Measurements from ENCODE around the gene PEX1.
"Not testable (repeated sequence)": the region's sequence is repeated elsewhere in the genome, so short reads cannot be mapped to it uniquely, and the experiment has no call there.

Gene PEX1

DNA sequence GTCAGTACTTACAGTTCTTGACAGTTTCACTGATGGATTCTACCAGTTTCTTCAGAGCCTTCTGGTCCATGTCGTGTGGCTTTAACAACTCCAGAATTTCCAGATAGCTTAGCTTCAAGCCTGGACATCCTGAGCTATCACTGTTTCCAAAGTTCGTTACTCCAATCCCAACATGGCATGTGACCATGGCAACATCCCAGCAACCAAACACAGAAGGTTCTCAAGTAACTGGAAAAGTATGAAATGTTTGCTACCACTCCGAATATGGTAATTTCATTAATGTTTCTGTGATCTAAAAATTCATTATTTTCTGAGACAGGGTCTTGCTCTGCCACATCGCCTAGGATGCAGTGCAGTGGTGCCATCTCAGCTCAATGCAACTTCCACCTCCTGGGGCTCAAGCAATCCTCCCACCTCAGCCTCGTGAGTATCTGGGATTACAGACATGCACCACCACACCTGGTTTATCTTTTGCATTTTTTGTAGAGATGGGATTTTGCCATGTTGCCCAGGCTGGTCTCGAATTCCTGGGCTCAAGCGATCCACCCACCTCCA, 29.6 kb upstream of the PEX1 start:
- in situ Hi-C loops (cut with MboI; ENCODE audit: low sequenced_read_pairs, unreplicated experiment): no loop called here
- TF ChIP-seq, protein P1, sequence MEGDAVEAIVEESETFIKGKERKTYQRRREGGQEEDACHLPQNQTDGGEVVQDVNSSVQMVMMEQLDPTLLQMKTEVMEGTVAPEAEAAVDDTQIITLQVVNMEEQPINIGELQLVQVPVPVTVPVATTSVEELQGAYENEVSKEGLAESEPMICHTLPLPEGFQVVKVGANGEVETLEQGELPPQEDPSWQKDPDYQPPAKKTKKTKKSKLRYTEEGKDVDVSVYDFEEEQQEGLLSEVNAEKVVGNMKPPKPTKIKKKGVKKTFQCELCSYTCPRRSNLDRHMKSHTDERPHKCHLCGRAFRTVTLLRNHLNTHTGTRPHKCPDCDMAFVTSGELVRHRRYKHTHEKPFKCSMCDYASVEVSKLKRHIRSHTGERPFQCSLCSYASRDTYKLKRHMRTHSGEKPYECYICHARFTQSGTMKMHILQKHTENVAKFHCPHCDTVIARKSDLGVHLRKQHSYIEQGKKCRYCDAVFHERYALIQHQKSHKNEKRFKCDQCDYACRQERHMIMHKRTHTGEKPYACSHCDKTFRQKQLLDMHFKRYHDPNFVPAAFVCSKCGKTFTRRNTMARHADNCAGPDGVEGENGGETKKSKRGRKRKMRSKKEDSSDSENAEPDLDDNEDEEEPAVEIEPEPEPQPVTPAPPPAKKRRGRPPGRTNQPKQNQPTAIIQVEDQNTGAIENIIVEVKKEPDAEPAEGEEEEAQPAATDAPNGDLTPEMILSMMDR (IDR thresholded peaks at IDR 0.05; ENCODE audit: borderline replicate concordance, control extremely low read depth, extremely low read depth, insufficient read depth, missing control alignments): no peak
- no peak for DNase-seq (ENCODE audit: low spot score)

DNA sequence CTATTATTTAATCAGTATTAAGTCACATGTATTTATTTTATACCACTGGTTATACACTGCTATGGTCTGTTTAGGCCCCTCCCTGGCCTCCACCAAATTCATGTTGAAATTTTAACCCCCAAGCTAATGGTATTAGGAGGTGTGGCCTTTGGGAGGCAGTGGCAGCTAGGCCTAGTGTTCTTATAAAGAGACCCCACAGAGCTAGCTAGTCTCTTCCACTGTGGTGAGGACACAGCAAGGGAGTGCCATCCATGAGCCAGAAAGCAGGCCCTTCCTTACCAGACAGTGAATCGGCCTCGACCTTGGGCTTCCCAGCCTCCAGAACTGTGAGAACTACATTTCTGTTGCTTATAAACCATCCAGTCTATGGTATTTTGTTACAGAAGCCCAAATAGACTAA, 28.9 kb upstream of the PEX1 start:
- in situ Hi-C loops (cut with MboI; ENCODE audit: low sequenced_read_pairs, unreplicated experiment): no loop called here
- DNase-seq (ENCODE audit: low spot score): no peak
- TF ChIP-seq, protein P1 (IDR thresholded peaks at IDR 0.05; ENCODE audit: borderline replicate concordance, control extremely low read depth, extremely low read depth, insufficient read depth, missing control alignments): no peak

DNA sequence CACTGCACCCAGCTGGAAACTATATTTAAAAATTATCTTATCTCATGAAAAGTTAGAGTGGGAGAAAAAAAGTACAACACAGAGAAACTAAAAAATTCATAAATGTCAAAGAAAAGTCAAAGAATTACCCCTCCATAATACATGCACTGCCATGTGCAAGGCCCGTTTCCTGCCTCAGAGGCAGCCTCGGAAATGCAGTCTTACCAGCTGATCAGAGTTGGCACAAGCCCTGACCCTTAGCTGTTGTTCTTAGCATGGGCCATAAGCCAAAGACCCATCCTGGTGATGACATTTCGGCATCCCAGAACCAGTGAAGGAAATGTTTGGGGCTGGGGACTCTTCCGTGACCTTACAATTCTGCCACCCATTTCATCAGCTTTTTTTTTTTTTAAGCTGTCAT, 21.9 kb upstream of the PEX1 start:
- DNase-seq (ENCODE audit: low spot score): no peak
- TF ChIP-seq, protein P1 (IDR thresholded peaks at IDR 0.05; ENCODE audit: borderline replicate concordance, control extremely low read depth, extremely low read depth, insufficient read depth, missing control alignments): no peak
- in situ Hi-C loops (cut with MboI; ENCODE audit: low sequenced_read_pairs, unreplicated experiment): no loop called here

DNA sequence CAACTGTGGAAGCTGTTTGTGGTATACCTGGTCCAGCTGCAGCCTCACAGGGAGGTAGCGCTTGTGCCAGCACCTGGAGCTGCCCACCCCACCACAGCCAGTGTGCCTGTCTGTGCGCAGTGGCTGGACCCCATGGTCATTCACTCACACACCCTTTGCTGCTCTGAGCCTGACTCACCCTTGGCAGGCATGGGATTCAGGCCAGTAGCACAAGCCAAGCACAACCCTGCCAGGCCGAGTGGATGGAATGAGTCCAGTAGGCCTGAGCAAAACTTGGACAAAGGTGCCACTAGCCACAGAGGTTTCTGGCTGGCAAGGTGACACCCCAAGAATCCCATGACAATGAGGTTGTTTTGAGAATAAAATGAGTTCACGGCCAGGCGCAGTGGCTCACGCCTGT, 19.3 kb upstream of the PEX1 start:
- in situ Hi-C loops (cut with MboI; ENCODE audit: low sequenced_read_pairs, unreplicated experiment): no loop called here
- DNase-seq (ENCODE audit: low spot score): no peak
- TF ChIP-seq, protein P1 (IDR thresholded peaks at IDR 0.05; ENCODE audit: borderline replicate concordance, control extremely low read depth, extremely low read depth, insufficient read depth, missing control alignments): no peak

DNA sequence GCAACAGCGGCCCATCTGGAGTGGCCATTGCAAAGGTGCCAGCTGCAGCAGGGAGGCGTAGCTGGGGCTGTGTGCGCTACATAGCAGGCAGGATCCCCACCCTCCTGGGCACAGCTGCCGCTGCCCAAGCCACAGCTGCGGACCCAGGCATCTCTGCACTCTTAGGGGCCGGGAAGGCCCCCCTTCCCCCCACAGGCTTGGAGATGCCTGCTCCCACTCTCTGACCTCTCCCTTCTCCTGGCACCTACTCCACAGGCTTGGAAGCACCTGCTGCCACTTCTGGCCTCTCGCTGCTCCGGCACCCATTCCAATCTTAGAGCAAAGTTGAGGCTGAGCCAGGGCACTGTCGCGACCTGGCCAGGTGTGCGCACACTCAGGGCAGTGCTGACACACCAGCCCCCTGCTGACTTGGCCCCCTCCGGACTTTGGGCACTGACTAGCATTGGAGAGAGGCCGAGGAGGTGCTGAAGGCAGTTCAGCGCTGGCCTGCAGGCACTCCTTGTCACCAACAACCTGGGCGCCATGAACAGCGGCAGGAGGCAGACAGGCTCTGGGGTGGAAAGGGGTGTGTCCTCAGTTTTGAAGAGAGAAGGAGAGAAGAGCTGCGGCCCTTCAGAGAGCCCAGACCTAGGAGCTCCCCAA, 18.7 kb upstream of the PEX1 start:
- in situ Hi-C loops (cut with MboI; ENCODE audit: low sequenced_read_pairs, unreplicated experiment): no loop called here
- TF ChIP-seq, protein P1 (IDR thresholded peaks at IDR 0.05; ENCODE audit: borderline replicate concordance, control extremely low read depth, extremely low read depth, insufficient read depth, missing control alignments): no peak
- no peak for DNase-seq (ENCODE audit: low spot score)

DNA sequence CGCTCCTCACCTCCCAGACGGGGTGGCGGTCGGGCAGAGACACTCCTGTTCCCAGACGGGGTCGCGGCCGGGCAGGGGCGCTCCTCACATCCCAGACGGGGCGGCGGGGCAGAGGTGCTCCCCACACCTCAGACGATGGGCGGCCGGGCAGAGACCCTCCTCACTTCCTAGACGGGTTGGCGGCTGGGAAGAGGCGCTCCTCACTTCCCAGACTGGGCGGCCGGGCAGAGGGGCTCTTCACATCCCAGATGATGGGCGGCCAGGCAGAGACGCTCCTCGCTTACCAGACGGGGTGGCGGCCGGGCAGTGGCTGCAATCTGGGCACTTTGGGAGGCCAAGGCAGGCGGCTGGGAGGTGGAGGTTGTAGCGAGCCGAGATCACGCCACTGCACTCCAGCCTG, 16.8 kb upstream of the PEX1 start:
- in situ Hi-C loops (cut with MboI; ENCODE audit: low sequenced_read_pairs, unreplicated experiment); DNase-seq (ENCODE audit: low spot score): not testable (repeated sequence)

DNA sequence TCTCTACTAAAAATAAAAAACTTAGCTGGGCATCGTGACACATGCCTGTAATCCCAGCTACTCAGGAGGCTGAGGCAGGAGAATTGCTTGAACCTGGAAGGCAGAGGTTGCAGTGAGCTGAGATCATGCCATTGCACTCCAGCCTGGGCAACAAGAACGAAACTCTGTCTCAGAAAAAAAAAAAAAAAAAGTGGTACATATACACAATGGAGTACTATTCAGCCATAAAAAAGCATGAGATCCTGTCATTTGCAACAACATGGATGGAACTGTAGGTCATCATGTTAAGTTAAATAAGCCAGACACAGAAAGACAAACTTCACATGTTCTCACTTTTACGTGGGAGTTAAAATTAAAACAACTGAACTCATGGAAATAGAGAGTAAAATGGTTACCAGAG, 15.2 kb upstream of the PEX1 start:
- in situ Hi-C loops (cut with MboI; ENCODE audit: low sequenced_read_pairs, unreplicated experiment); DNase-seq (ENCODE audit: low spot score): not testable (repeated sequence)

DNA sequence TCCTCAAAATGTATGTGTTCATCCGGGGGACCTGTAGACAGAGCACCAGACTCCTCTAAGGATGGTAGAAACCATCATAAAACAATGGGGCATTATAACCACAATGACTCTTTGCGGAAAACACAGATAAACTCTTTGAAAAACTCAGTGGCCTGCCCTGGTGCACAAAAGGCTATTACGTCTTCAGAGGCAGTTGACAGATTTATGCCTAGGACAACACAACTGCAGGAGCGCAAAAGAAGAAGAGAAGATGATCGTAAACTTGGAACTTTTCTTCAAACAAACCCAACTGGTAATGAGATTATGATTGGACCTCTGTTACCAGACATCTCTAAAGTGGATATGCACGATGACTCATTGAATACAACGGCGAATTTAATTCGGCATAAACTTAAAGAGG, 6.3 kb upstream of the PEX1 start:
- DNase-seq (ENCODE audit: low spot score): no peak
- TF ChIP-seq, protein P1 (IDR thresholded peaks at IDR 0.05; ENCODE audit: borderline replicate concordance, control extremely low read depth, extremely low read depth, insufficient read depth, missing control alignments): no peak
- in situ Hi-C loops (cut with MboI; ENCODE audit: low sequenced_read_pairs, unreplicated experiment): no loop called here
